Measurements from ENCODE around the gene LIN54.
A peak's percentile ranks its signal among the peaks of the same experiment; 100 is the strongest.
"Not testable (repeated sequence)": the region's sequence is repeated elsewhere in the genome, so short reads cannot be mapped to it uniquely, and the experiment has no call there.

Gene LIN54

GRCh38 chr4:83036991-83037665, 26.5 kb upstream of the LIN54 start:
- DNase-seq (ENCODE audit: low read depth), result no peak
- no peak overlapping the region for H3K4me3 ChIP-seq (ENCODE audit: low read depth, low read length)
- TF ChIP-seq, protein P1, sequence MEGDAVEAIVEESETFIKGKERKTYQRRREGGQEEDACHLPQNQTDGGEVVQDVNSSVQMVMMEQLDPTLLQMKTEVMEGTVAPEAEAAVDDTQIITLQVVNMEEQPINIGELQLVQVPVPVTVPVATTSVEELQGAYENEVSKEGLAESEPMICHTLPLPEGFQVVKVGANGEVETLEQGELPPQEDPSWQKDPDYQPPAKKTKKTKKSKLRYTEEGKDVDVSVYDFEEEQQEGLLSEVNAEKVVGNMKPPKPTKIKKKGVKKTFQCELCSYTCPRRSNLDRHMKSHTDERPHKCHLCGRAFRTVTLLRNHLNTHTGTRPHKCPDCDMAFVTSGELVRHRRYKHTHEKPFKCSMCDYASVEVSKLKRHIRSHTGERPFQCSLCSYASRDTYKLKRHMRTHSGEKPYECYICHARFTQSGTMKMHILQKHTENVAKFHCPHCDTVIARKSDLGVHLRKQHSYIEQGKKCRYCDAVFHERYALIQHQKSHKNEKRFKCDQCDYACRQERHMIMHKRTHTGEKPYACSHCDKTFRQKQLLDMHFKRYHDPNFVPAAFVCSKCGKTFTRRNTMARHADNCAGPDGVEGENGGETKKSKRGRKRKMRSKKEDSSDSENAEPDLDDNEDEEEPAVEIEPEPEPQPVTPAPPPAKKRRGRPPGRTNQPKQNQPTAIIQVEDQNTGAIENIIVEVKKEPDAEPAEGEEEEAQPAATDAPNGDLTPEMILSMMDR (IDR thresholded peaks at IDR 0.05; ENCODE audit: insufficient read depth, low read depth, low read length, missing control alignments), result no peak

- peak within 1 kb of the TSS; percentile 78 for H3K4me3 ChIP-seq (ENCODE audit: low read depth, low read length)
- TF ChIP-seq, protein P1 (IDR thresholded peaks at IDR 0.05; ENCODE audit: insufficient read depth, low read depth, low read length, missing control alignments), result no peak
- peak; percentile 100 for DNase-seq (ENCODE audit: low read depth)
Measured at GRCh38 chr4:83034630-83035494, 24.2 kb upstream of the LIN54 start, which contains the start of gene COPS4. TSS of gene COPS4 (plus strand) at chr4:83035183. CDS start at chr4:83035225, 42 bp downstream.

DNA sequence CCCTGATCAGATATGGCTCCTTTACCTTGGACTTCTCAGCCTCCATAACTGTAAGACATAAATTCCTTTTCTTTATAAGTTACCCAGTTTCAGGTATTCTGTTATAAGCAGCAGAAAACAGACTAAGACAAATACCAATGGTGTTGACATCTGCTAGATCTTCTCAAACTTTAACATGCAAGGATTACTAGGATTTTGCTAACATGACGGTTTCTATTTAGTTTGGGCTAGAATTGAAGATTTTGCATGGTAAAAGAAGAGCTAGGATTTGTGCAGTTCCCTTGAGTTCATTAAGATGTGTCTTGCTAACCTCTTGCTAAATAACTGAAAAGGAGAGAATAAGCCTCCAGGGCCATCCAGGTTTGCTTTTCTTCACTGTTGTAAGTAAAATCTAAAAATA, 19.1 kb upstream of the LIN54 start:
- TF ChIP-seq, protein P1 (IDR thresholded peaks at IDR 0.05; ENCODE audit: insufficient read depth, low read depth, low read length, missing control alignments), result no peak
- H3K4me3 ChIP-seq (ENCODE audit: low read depth, low read length), result no peak overlapping the region
- DNase-seq (ENCODE audit: low read depth), result no peak

DNA sequence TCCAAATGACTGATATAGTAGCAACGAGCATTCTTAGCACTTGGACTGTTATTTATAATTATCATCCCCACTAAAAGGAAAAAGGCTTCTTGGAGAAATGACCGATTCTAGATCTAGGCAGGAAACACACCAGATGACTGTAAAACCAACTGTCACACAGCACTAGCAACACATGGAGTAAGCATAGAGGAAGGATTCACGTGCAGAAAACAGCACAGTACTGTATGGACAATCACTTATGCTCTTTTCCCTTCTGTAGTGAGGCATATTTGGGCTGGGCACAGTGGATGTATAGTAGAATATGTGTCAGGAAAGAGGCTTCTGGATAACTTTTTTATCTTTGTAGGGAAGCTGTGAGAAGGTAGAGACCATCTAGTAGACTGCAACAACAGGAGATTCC, 18.4 kb upstream of the LIN54 start:
- TF ChIP-seq, protein P1 (IDR thresholded peaks at IDR 0.05; ENCODE audit: insufficient read depth, low read depth, low read length, missing control alignments), result no peak
- no peak overlapping the region for H3K4me3 ChIP-seq (ENCODE audit: low read depth, low read length)
- DNase-seq (ENCODE audit: low read depth), result no peak

- TF ChIP-seq, protein P1 (IDR thresholded peaks at IDR 0.05; ENCODE audit: insufficient read depth, low read depth, low read length, missing control alignments), result no peak
- peak; percentile 38 for DNase-seq (ENCODE audit: low read depth)
- no peak overlapping the region for H3K4me3 ChIP-seq (ENCODE audit: low read depth, low read length)
Measured at GRCh38 chr4:83025563-83025962, 14.9 kb upstream of the LIN54 start.

DNA sequence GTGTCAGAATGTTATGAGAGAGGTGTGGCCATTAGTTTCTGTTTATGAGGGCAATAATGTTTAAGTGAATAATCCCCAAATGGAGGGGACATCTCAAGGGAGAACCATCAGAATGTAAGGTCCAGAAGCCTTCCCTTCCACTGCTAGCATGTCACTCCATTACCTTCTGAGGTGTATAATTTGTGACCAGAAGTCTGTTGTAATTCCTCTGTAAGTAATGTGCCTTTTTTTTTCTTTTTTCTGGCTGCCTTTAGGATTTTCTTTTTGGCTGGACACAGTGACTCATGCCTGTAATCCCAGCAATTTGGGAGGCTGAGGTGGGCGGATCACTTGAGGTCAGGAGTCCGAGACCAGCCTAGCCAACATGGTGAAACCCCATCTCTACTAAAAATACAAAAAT, 13.6 kb upstream of the LIN54 start:
- H3K4me3 ChIP-seq (ENCODE audit: low read depth, low read length), result no peak overlapping the region
- DNase-seq (ENCODE audit: low read depth), result no peak
- TF ChIP-seq, protein P1 (IDR thresholded peaks at IDR 0.05; ENCODE audit: insufficient read depth, low read depth, low read length, missing control alignments), result no peak

- not testable (repeated sequence) for DNase-seq (ENCODE audit: low read depth); H3K4me3 ChIP-seq (ENCODE audit: low read depth, low read length)
Measured at GRCh38 chr4:83023599-83023998, 13.0 kb upstream of the LIN54 start.
